NCI-H1417 treated with DMSO at 0.1 percent for 48 hours (cell line): ENCODE results near the gene CCNG2.
A peak's percentile ranks its signal among the peaks of the same experiment; 100 is the strongest.

Source experiments
- DNase-seq: peaks from one replicate; lab custom pipeline; 2025; lab: John Stamatoyannopoulos, UW

CCNG2 gene

GRCh38 chr4:77147079-77147782, 9.8 kb upstream of the CCNG2 start:
- DNase-seq, result no peak

- no peak for DNase-seq
These were observed 8.9 kb upstream of the CCNG2 start for GRCh38 chr4:77148078-77148477.

- DNase-seq, result no peak
These were observed 7.2 kb upstream of the CCNG2 start for GRCh38 chr4:77149789-77150188.

GRCh38 chr4:77151241-77151640, 5.8 kb upstream of the CCNG2 start:
- no peak for DNase-seq

- no peak for DNase-seq
These were observed 4.6 kb upstream of the CCNG2 start for GRCh38 chr4:77152421-77152820.

- no peak for DNase-seq
These were observed 4.0 kb upstream of the CCNG2 start for GRCh38 chr4:77153006-77153405.

GRCh38 chr4:77154065-77154464, 2.9 kb upstream of the CCNG2 start:
- DNase-seq, result no peak

GRCh38 chr4:77154761-77155499, 2.1 kb upstream of the CCNG2 start:
- no peak for DNase-seq

GRCh38 chr4:77155631-77156452, 1.2 kb upstream of the CCNG2 start:
- DNase-seq, result peak; percentile 28

GRCh38 chr4:77156533-77156911, 485 bp upstream of the CCNG2 start:
- peak; percentile 97 for DNase-seq

GRCh38 chr4:77157859-77158486, 966 bp downstream of the CCNG2 start:
- DNase-seq, result no peak

- no peak for DNase-seq
These were observed 1.5 kb downstream of the CCNG2 start for GRCh38 chr4:77158487-77158861.

GRCh38 chr4:77159806-77160205, 2.8 kb downstream of the CCNG2 start:
- DNase-seq, result no peak

GRCh38 chr4:77163641-77164040, 6.6 kb downstream of the CCNG2 start:
- DNase-seq, result no peak

GRCh38 chr4:77167173-77167572, 10.2 kb downstream of the CCNG2 start:
- DNase-seq, result no peak

GRCh38 chr4:77167866-77168265, 10.9 kb downstream of the CCNG2 start:
- DNase-seq, result no peak

GRCh38 chr4:77169481-77169880, 12.5 kb downstream of the CCNG2 start:
- no peak for DNase-seq

- no peak for DNase-seq
These were observed 13.9 kb downstream of the CCNG2 start for GRCh38 chr4:77170926-77171325.

GRCh38 chr4:77172336-77172735, 15.3 kb downstream of the CCNG2 start:
- DNase-seq, result no peak

GRCh38 chr4:77174426-77174825, 17.4 kb downstream of the CCNG2 start:
- DNase-seq, result no peak

GRCh38 chr4:77175201-77175611, 18.2 kb downstream of the CCNG2 start:
- no peak for DNase-seq

GRCh38 chr4:77176640-77177039, 19.6 kb downstream of the CCNG2 start:
- no peak for DNase-seq
